Sigmoid colon (tissue), 7 donors: Measurements from ENCODE around the gene KREMEN1. TPM values are rescaled to one million over a fixed set of nuclear protein-coding genes. Genes with fewer than 3 reads are reported as not detected.

ENCODE experiments used
- DNase-seq: peaks from one replicate; pipeline ENCODE4 v3.0.0-alpha.2; 2019
- H3K27ac ChIP-seq, 4 donors: fragments of 200-600 bp; sonication (generic); one replicate each; pipeline ENCODE4 v1.5.1; 2016 to 2019; ENCODE audit warnings: mild to moderate bottlenecking in 1 of 4
- H3K27me3 ChIP-seq, 3 donors: fragments of 200-600 bp; sonication (generic); one replicate each; pipeline ENCODE4 v1.5.1; 2019; ENCODE audit warnings: mild to moderate bottlenecking in 1 of 3
- H3K36me3 ChIP-seq, 4 donors: fragments of 200-600 bp; sonication (generic); one replicate each; pipeline ENCODE4 v1.5.1; 2016 to 2019
- H3K4me1 ChIP-seq, 4 donors: fragments of 200-600 bp; sonication (generic); one replicate each; pipeline ENCODE4 v1.5.1; 2017 to 2019
- H3K4me3 ChIP-seq, 4 donors: fragments of 200-600 bp; sonication (generic); one replicate each; pipeline ENCODE4 v1.5.1; 2017 to 2019; ENCODE audit warnings: mild to moderate bottlenecking in 2 of 4, moderate library complexity in 1 of 4
- H3K9me3 ChIP-seq, 4 donors: fragments of 200-600 bp in 3 of 4; sonication (generic) in 3 of 4; one replicate each; pipeline versions ENCODE4 v1.5.1 to v1.6.1; 2013 to 2019
- EP300 ChIP-seq, 4 donors: sonication (generic); formaldehyde crosslinking; IDR thresholded peaks; one replicate each; pipeline ENCODE4 v1.6.1; 2017; ENCODE audit warnings: antibody characterized with exemption in 4 of 4
- POLR2A ChIP-seq, 2 donors: fragments of 450-650 bp; IDR thresholded peaks; one replicate each; pipeline ENCODE4 v1.6.1; 2016; ENCODE audit warnings: antibody characterized with exemption in 2 of 2, mild to moderate bottlenecking in 2 of 2, moderate library complexity in 2 of 2
- POLR2AphosphoS5 ChIP-seq, 4 donors: sonication (generic); formaldehyde crosslinking; IDR thresholded peaks; one replicate each; pipeline ENCODE4 v1.6.1; 2017; ENCODE audit warnings: antibody characterized with exemption in 4 of 4
- WGBS, 2 donors: extraction: QIAGEN DNeasy Blood & Tissue Kit; methylation state at CpG; one replicate each; pipeline ENCODE4 v1.1.7; 2013; 5-methylcytosine and 5-hydroxymethylcytosine counted together
- intact Hi-C: fragments of 100-400 bp; cut with DNase I; formaldehyde crosslinking; loops from one replicate; pipeline ENCODE4 v1.15.1; 2023
- polyA plus RNA-seq, 3 donors: library from polyadenylated mRNA; stranded (reverse); fragments of 200-250 nt; gene quantifications; one replicate each; pipeline ENCODE4 v1.2.3, GENCODE V29; 2013
- total RNA-seq, 4 donors: library from RNA; depleted of rRNA; stranded (reverse); fragments of >200 nt; gene quantifications; one replicate each; pipeline ENCODE4 v1.1.0, GENCODE V29; 2016
- TF ChIP-seq, protein P1 (sequence below), 4 experiments: fragments of 450-650 bp in 3 of 4; fragments of 200-600 bp in 1 of 4; IDR thresholded peaks; one replicate each; pipeline ENCODE4 v1.5.1; 2016 to 2019; ENCODE audit warnings: antibody characterized with exemption in 4 of 4, mild to moderate bottlenecking in 3 of 4, moderate library complexity in 2 of 4
- donor health status: healthy with polysubstance abuse.
- donor health status: Bipolar disorder and iron deficiency.
- donor health status: healthy.

Gene KREMEN1
- total and polyA plus RNA-seq, 7 donors = 4.2 to 13.2 (median 6.7) TPM

DNA sequence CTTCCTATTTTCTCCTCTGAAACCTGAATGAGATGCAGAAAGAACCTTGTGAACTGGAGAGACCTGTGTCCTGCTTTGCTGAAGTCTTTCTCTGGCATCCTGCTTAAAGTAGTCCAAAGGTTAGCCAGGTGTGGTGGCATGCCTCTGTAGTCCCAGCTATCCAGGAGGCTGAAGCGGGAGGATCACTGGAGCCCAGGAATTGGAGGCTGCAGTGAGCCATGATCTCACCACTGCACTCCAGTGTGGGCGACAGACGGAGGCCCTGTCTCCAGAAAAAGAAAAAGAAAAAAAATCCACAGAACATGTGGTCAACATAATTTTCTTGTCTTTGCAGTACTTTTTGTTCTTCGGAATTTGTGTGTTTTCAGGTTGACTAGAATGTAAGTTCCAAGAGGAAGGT lies 2.3 kb upstream of the KREMEN1 start:
- intact Hi-C loops = loop anchor here (10.0 kb wide), 1 partner anchor 174 kb away; no protein-coding TSS in a partner anchor
- no peaks in the 10 kb centered on the region for H3K27me3 ChIP-seq
- 83 to 92% methylated on average over 4 of the region's 4 CpGs for WGBS, 2 donors
- H3K9me3 ChIP-seq = no peaks in the 10 kb centered on the region
- H3K36me3 ChIP-seq = no peaks in the 10 kb centered on the region
- peaks cover 0 to 31% (median 29%) of the 10 kb centered on the region in 4 donors for H3K4me1 ChIP-seq
- TF ChIP-seq POLR2A (IDR thresholded peaks at IDR 0.05) (no peak), EP300 (IDR thresholded peaks at IDR 0.05) (no peak), POLR2AphosphoS5 (IDR thresholded peaks at IDR 0.05) (no peak)
- TF ChIP-seq, protein P1, sequence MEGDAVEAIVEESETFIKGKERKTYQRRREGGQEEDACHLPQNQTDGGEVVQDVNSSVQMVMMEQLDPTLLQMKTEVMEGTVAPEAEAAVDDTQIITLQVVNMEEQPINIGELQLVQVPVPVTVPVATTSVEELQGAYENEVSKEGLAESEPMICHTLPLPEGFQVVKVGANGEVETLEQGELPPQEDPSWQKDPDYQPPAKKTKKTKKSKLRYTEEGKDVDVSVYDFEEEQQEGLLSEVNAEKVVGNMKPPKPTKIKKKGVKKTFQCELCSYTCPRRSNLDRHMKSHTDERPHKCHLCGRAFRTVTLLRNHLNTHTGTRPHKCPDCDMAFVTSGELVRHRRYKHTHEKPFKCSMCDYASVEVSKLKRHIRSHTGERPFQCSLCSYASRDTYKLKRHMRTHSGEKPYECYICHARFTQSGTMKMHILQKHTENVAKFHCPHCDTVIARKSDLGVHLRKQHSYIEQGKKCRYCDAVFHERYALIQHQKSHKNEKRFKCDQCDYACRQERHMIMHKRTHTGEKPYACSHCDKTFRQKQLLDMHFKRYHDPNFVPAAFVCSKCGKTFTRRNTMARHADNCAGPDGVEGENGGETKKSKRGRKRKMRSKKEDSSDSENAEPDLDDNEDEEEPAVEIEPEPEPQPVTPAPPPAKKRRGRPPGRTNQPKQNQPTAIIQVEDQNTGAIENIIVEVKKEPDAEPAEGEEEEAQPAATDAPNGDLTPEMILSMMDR (IDR thresholded peaks at IDR 0.05) = no peak
- DNase-seq = no peak
- H3K4me3 ChIP-seq = no peak overlapping the region
- H3K27ac ChIP-seq = no peak overlapping the region

DNA sequence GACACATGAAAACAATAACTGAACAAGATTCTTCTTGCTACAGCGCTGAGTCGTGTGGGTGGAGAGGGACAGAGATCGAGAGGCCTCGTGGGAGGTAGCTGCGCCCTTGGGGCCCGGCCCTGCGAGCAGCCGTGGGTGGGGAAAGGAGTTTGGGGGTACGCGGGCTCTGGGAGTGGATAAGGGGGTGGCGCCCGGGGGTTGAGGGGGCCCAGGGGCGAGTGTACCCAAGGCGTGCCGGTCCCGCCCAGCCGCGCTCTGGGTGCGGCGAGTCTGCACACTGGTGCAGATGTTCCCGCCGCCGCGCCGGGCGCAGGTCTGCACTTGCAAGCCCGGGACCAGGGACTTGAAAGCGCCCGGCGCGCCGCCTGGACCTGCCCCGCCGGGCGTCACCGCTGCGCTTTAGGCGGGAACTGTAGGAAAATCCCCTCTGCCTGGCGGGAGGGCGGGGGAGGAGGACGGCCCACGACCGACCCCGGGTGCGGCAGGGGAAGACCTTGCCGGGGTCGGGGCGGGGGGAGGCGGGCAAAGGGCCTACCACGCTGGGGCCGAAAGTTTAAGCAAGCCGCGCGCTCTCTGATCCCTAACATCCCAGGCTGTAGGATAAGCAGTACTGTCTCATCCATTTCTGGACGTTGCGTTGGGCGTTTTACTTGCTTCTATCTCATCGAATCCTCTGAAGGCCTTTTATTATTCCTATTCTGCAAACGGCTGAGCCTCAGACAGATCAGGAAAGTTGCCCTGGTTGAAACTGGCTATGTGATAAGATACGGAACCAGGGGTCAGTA lies 1.4 kb upstream of the KREMEN1 start:
- DNase-seq = peak; percentile 75
- Histone ChIP-seq H3K27ac (no peak overlapping the region), H3K4me1 (peaks cover 0 to 31% (median 29%) of the 10 kb centered on the region in 4 donors), H3K27me3 (no peaks in the 10 kb centered on the region), H3K4me3 (peak overlapping the region in 3 of 4 donors; percentile 35 to 46 (median 45)), H3K36me3 (no peaks in the 10 kb centered on the region), H3K9me3 (no peaks in the 10 kb centered on the region)
- TF ChIP-seq POLR2AphosphoS5 (IDR thresholded peaks at IDR 0.05) (no peak), EP300 (IDR thresholded peaks at IDR 0.05) (no peak), POLR2A (IDR thresholded peaks at IDR 0.05) (no peak)
- TF ChIP-seq, protein P1 (IDR thresholded peaks at IDR 0.05) = no peak
- intact Hi-C loops = loop anchor here (10.0 kb wide), 1 partner anchor 173 kb away; no protein-coding TSS in a partner anchor
- 2% methylated on average over 60 of the region's 60 CpGs for WGBS, 2 donors

DNA sequence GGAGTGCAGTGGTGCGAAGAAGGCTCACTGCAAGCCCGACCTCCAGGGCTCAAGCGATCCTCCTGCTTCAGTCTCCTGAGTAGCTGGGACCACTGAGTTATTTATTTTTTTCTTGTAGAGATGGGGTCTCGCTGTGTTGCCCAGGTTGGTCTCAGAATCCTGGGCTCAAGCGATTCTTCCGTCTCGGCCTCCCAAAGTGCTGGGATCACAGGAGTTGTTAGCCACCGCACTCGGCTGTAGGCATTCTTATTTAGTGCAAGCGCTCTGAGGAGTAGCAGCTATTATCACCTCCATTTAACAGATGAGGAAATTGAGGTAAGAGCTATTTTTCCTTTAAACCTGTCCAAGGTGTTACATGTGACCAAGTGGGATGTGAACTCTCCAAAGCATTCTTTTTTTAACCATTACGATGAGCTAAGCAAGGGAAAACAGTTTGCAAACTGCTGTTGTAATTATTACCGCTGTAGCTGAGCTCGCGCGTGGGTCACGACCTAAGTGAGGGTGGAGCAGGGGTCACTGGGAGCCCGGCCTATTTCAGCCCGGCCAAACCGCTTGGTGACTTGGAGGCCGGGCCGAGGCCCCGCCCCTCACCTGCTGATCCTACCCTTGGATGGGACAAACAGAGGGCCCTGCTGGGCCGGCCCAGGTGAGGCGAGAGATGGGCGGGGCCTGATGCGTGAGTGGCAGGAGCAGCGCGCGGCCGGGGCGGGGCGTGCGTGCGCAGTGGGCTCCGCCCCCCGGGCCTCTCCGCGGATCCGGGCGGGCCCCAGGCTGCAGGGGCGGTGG lies 449 bp upstream of the KREMEN1 start:
- TF ChIP-seq EP300 (IDR thresholded peaks at IDR 0.05) (no peak), POLR2A (IDR thresholded peaks at IDR 0.05) (no peak), POLR2AphosphoS5 (IDR thresholded peaks at IDR 0.05) (no peak)
- TF ChIP-seq, protein P1 (IDR thresholded peaks at IDR 0.05) = no peak
- Histone ChIP-seq H3K27me3 (no peaks in the 10 kb centered on the region), H3K4me3 (peak overlapping the region; percentile 34 to 85 (median 68)), H3K9me3 (no peaks in the 10 kb centered on the region), H3K27ac (peak overlapping the region in 1 of 4 donors; percentile 45), H3K4me1 (peaks cover 0 to 31% (median 29%) of the 10 kb centered on the region in 4 donors), H3K36me3 (no peaks in the 10 kb centered on the region)
- peak; percentile 90 for DNase-seq
- intact Hi-C loops = loop anchor here (10.0 kb wide), 1 partner anchor 172 kb away; no protein-coding TSS in a partner anchor
- WGBS, 2 donors = 20 to 22% methylated on average over 41 of the region's 41 CpGs

DNA sequence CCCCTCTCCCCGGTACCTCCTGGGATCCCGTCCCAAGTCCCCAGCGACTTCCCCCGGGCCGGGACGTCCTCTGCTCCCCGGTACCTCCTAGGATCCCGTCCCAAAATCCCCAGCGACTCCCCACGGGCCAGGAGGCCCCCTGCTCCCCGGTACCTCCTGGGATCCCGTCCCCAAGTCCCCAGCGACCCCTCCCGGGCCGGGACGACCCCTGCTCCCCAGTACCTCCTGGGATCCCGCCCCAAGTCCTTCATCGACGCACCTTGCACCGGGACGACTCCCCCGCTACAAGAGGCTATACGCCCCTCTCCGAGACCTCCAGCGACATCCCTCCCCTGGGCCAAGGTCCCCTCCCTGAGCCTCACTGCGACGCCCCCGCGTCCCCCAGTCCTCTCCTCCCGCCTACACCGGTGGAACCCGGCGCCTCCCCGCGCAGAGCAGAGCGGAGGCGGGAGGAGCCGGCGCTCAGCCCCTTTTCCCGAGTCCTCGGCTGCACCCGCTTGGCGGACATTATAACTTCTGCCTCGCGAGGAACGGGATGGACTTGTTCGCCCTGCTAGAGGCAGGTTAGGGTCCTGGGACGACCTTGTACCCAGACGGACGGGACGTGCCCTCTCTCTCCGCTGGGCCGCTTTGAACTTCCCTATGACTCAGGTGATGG lies 912 bp downstream of the KREMEN1 start:
- Histone ChIP-seq H3K27me3 (no peaks in the 10 kb centered on the region), H3K27ac (peak overlapping the region; percentile 49 to 70 (median 67)), H3K4me1 (peaks cover 0 to 31% (median 29%) of the 10 kb centered on the region in 4 donors), H3K36me3 (no peaks in the 10 kb centered on the region), H3K9me3 (no peaks in the 10 kb centered on the region), H3K4me3 (peak overlapping the region; percentile 56 to 85 (median 68))
- TF ChIP-seq EP300 (IDR thresholded peaks at IDR 0.05) (no peak), POLR2AphosphoS5 (IDR thresholded peaks at IDR 0.05) (peak in 2 of 4 donors; percentile 6 to 7)
- intact Hi-C loops = loop anchor here (10.0 kb wide), 1 partner anchor 171 kb away; no protein-coding TSS in a partner anchor
- DNase-seq = no peak
- 3% methylated on average over 53 of the region's 53 CpGs for WGBS, 2 donors
